ENCODE measurements around the gene WNT10A. TPM values are rescaled to one million over a fixed set of nuclear protein-coding genes. Genes with fewer than 3 reads are reported as not detected.

The WNT10A gene
- total and polyA plus RNA-seq, 10 of the 15 experiments (the other 5 are each of a cell fraction or from before 2014, with no cell fraction given): 0.61 to 45.0 (median 6.9) TPM

DNA sequence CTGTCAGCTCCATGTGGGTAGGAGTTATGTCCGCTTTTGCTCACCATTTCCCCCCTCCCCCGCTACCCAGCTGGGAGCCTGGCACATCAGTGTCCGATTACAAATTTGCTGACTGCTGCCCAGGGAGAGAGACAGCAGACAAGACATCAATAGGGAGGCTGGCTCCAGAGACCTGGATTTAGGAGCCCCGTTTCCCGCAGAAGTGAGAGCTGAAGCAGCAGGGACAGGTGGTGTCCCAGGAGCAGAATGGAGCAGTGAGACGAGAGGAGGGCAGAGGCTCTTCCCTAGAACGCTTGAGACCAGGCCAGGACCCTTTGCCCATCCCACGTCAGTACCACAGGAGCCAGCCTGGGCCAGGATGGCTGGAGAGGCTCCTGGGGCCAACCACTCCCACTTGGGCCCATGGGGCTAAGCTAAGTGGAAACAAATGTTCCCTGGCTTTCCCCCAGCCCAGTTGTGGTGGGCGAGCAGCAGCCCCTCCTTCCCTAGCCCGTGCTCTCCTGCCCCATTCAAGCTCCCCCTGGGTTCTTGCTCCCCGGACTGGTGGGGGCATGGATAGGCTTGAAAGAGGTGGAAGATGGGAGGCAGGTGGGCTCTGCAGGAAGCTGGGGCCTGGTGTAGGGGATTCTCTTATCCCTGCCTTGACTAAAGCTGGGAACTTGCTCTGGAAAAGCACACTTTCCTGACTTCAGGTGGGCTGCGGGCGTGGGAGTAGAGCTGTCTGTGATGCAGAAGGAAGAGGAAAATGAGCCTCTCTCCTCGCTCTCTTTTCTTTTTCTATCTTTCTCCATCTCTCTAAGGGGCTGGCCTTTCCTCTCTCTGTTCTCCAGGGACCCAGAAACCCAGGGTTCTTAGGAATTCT lies 25.1 kb upstream of the WNT10A start:
- intact Hi-C loops (cut with micrococcal nuclease; ENCODE audit: unreplicated experiment) (no loop called here), in situ Hi-C loops (cut with MboI) (no loop called here)
- CTCF ChIA-PET: interaction anchor here (1.7 to 2.1 kb wide), 2 partner anchors 21 to 42 kb away, joined by 11 to 14 read pairs; no protein-coding TSS in a partner anchor
- BruUV-seq (replicated peaks): no TSS peak
- SMC1A ChIA-PET (ENCODE audit: uncharacterized antibody, unreplicated experiment): interaction anchor here (1.2 to 3.8 kb wide), 2 partner anchors 21 to 42 kb away, joined by 3 to 23 read pairs; no protein-coding TSS in a partner anchor
- Histone ChIP-seq H3K79me2 (ENCODE audit: control insufficient read depth, insufficient read depth, low read length) (no peaks in the 10 kb centered on the region), H3K4me1 (ENCODE audit: control insufficient read depth, insufficient read depth, low read length) (no peaks in the 10 kb centered on the region), H3K27ac (ENCODE audit: control insufficient read depth, insufficient read depth) (no peak overlapping the region), H3K36me3 (ENCODE audit: control insufficient read depth in 2 of 2, insufficient read depth in 2 of 2, low read length in 1 of 2) (no peaks in the 10 kb centered on the region), H3K4me2 (ENCODE audit: control insufficient read depth, insufficient read depth) (no peak overlapping the region), H3K4me3 (no peak overlapping the region), H3K9ac (ENCODE audit: control insufficient read depth, insufficient read depth, low read length) (no peak overlapping the region), H3K27me3 (replicated peaks in 1 of 2; ENCODE audit: control insufficient read depth in 2 of 2, insufficient read depth in 2 of 2, low read length in 1 of 2) (peaks cover 19 to 34% of the 10 kb centered on the region in 2 experiments), H3K9me3 (replicated peaks; ENCODE audit: control insufficient read depth, insufficient read depth, low read length) (no peaks in the 10 kb centered on the region), H2AFZ (ENCODE audit: control insufficient read depth, low read depth, low read length) (no peak overlapping the region), H4K20me1 (ENCODE audit: control insufficient read depth, insufficient read depth) (no peaks in the 10 kb centered on the region)
- no peak for TF ChIP-seq CREB1 (IDR thresholded peaks at IDR 0.05; ENCODE audit: low read depth)
- TF ChIP-seq, protein P1, sequence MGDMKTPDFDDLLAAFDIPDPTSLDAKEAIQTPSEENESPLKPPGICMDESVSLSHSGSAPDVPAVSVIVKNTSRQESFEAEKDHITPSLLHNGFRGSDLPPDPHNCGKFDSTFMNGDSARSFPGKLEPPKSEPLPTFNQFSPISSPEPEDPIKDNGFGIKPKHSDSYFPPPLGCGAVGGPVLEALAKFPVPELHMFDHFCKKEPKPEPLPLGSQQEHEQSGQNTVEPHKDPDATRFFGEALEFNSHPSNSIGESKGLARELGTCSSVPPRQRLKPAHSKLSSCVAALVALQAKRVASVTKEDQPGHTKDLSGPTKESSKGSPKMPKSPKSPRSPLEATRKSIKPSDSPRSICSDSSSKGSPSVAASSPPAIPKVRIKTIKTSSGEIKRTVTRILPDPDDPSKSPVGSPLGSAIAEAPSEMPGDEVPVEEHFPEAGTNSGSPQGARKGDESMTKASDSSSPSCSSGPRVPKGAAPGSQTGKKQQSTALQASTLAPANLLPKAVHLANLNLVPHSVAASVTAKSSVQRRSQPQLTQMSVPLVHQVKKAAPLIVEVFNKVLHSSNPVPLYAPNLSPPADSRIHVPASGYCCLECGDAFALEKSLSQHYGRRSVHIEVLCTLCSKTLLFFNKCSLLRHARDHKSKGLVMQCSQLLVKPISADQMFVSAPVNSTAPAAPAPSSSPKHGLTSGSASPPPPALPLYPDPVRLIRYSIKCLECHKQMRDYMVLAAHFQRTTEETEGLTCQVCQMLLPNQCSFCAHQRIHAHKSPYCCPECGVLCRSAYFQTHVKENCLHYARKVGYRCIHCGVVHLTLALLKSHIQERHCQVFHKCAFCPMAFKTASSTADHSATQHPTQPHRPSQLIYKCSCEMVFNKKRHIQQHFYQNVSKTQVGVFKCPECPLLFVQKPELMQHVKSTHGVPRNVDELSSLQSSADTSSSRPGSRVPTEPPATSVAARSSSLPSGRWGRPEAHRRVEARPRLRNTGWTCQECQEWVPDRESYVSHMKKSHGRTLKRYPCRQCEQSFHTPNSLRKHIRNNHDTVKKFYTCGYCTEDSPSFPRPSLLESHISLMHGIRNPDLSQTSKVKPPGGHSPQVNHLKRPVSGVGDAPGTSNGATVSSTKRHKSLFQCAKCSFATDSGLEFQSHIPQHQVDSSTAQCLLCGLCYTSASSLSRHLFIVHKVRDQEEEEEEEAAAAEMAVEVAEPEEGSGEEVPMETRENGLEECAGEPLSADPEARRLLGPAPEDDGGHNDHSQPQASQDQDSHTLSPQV (IDR thresholded peaks at IDR 0.05): no peak
- TF ChIP-seq ZZZ3 (IDR thresholded peaks at IDR 0.05; ENCODE audit: control insufficient read depth, insufficient read length, low read depth): no peak
- no peak for TF ChIP-seq RAD51 (IDR thresholded peaks at IDR 0.05)
- TF ChIP-seq CHD4 (IDR thresholded peaks at IDR 0.05): no peak
- no peak for TF ChIP-seq KAT2A (conservative IDR thresholded peaks at IDR 0.05; ENCODE audit: control insufficient read depth, low read depth, low read length)
- TF ChIP-seq CBX3 (IDR thresholded peaks at IDR 0.05; ENCODE audit: borderline replicate concordance, low read depth): no peak
- WGBS (ENCODE audit: insufficient coverage, insufficient replicate concordance, low lambda C conversion rate, missing lambda C conversion rate): 31% methylated on average over 14 of the region's 14 CpGs
- ATAC-seq: no peak
- POLR2A ChIA-PET: interaction anchor here (0.5 kb wide), 1 partner anchor 72 kb away, joined by 3 read pairs; no protein-coding TSS in a partner anchor
- RAD21 ChIA-PET (ENCODE audit: unreplicated experiment): interaction anchor here (1.2 to 1.3 kb wide), 2 partner anchors 43 to 196 kb away, joined by 3 to 10 read pairs; partner anchors contain the start of genes BCS1L and ZNF142
- FAIRE-seq: no peak
- no peak for DNase-seq (ENCODE audit: low read depth, low spot score)

All from GM12878 (cell line).